ENCODE data around the gene LMBR1.

GRCh38 chr7:156927571-156928405, 34.8 kb upstream of the LMBR1 start:
- no peak for TF ChIP-seq CTCF (IDR thresholded peaks at IDR 0.05; ENCODE audit: borderline replicate concordance, extremely low read depth, low read length, poor library complexity, severe bottlenecking)
- TF ChIP-seq EZH2 (IDR thresholded peaks at IDR 0.05; ENCODE audit: borderline replicate concordance, low read depth, low read length, severe bottlenecking), result no peak
